Measurements from ENCODE around the gene VCL.

DNA sequence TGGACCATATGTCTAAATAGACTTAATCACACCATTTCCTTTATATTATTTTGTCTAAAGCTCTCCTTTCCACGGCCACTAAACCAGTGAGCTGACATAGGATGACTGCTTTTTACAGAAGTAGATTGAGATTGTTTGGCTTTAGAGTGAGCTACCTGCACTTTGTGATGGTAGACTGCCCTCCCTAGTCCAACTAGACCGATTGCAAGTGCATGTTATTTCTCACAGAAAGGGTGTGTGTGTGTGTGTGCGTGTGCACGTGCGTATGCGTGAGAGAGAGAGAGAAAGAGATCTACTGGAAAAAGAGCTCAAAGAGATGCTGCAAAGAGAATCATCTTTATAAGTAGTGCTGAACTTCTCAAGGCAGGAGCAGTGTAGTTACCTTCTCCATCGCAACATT, 60.7 kb downstream of the VCL start:
- no peak for TF ChIP-seq SP1 (IDR thresholded peaks at IDR 0.05)
- no peak for TF ChIP-seq BHLHE40 (IDR thresholded peaks at IDR 0.05; ENCODE audit: borderline replicate concordance)
- no peak for TF ChIP-seq TARDBP (IDR thresholded peaks at IDR 0.05)
- no peak for TF ChIP-seq FOXM1 (IDR thresholded peaks at IDR 0.05; ENCODE audit: borderline replicate concordance)
- no peak for TF ChIP-seq ZNF384 (IDR thresholded peaks at IDR 0.05)
- TF ChIP-seq SUZ12 (IDR thresholded peaks at IDR 0.05): no peak
- TF ChIP-seq PKNOX1 (IDR thresholded peaks at IDR 0.05): no peak

Data from HEK293T (cell line).